ENCODE data around the gene MYL4.

DNA sequence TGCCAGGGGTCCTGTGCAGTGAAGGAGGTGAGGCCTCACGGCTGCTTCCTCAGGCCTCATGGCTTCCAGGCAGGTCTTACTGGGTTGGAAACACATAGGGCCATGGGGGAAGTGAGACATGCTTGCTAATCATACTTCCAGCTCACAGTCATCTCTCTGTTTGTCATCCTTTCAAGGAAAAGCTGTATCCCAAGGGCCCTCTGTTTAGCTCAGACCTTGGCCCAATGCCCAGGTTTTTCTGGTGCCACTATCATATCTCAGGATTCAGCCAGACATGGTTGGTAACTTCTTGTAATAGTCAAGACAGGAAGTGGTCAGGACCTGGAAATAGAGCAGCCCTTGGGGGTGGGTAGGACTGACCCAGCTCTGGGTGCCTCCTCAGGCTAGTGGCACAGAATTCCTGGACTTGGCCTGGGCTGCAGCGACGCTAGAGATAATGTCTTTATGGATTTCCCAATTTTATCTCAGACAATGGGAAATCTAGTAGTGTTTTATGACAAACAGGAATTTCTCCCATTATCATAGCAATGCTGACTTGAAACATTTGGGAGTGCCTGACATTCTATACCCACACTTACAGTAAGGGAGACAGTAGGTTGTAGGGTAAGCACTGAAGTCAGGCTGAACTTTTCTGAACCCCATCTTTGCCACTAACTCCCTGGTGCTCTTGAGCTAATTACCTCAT, 31.0 kb downstream of the MYL4 start:
- TF ChIP-seq CTCF (IDR thresholded peaks at IDR 0.05; ENCODE audit: insufficient read depth, low read length) (no peak), POLR2AphosphoS5 (IDR thresholded peaks at IDR 0.05; ENCODE audit: low read depth) (no peak), REST (IDR thresholded peaks at IDR 0.05; ENCODE audit: insufficient replicate concordance, low read depth) (no peak), GABPA (IDR thresholded peaks at IDR 0.05; ENCODE audit: low read depth) (no peak), SPI1 (IDR thresholded peaks at IDR 0.05; ENCODE audit: borderline replicate concordance, low read depth) (no peak)

Measured in HL-60 (cell line).